GM18861 (cell line): ENCODE measurements around the gene VPS18.

Experiments
- ATAC-seq: cut with Tn5 transposase; IDR thresholded peaks from one replicate; pipeline ENCODE4 v1.9.1; 2021; ENCODE audit not compliant: unreplicated experiment

The VPS18 gene

GRCh38 chr15:40934457-40934856 is 40.2 kb downstream of the VPS18 start:
- ATAC-seq, result no peak

GRCh38 chr15:40936234-40936708 is 42.0 kb downstream of the VPS18 start:
- ATAC-seq, result no peak

GRCh38 chr15:40936709-40937666 is 42.7 kb downstream of the VPS18 start:
- no peak for ATAC-seq

GRCh38 chr15:40937762-40938535 is 43.7 kb downstream of the VPS18 start:
- no peak for ATAC-seq

GRCh38 chr15:40938536-40938870 is 44.3 kb downstream of the VPS18 start:
- no peak for ATAC-seq

- ATAC-seq, result no peak
These were observed 46.1 kb downstream of the VPS18 start for GRCh38 chr15:40940296-40940801.

- ATAC-seq, result no peak
These were observed 46.8 kb downstream of the VPS18 start for GRCh38 chr15:40941068-40941527.

GRCh38 chr15:40941528-40942336 is 47.5 kb downstream of the VPS18 start:
- peak; percentile 45 for ATAC-seq

- no peak for ATAC-seq
These were observed 48.1 kb downstream of the VPS18 start for GRCh38 chr15:40942337-40942854.

GRCh38 chr15:40942878-40943277 is 48.6 kb downstream of the VPS18 start:
- ATAC-seq, result no peak

GRCh38 chr15:40943764-40944365 is 49.6 kb downstream of the VPS18 start:
- ATAC-seq, result no peak

GRCh38 chr15:40944510-40945296 is 50.5 kb downstream of the VPS18 start:
- no peak for ATAC-seq

- ATAC-seq, result no peak
These were observed 54.6 kb downstream of the VPS18 start for GRCh38 chr15:40948706-40949473.

GRCh38 chr15:40949756-40950207 is 55.5 kb downstream of the VPS18 start:
- ATAC-seq, result no peak

- no peak for ATAC-seq
These were observed 57.5 kb downstream of the VPS18 start for GRCh38 chr15:40951764-40952163.

- ATAC-seq, result no peak
These were observed 58.2 kb downstream of the VPS18 start for GRCh38 chr15:40952301-40952900.

- ATAC-seq, result peak; percentile 91
These were observed 58.9 kb downstream of the VPS18 start, which contains the start of gene CHAC1 for GRCh38 chr15:40952901-40953712. Gene CHAC1 (plus strand): TSS chr15:40953471. CDS start chr15:40953584, 113 bp downstream.
